GM18870 (cell line): ENCODE data around the gene MUC5B.
"Not testable (repeated sequence)": the region's sequence is repeated elsewhere in the genome, so short reads cannot be mapped to it uniquely, and the experiment has no call there.

Experiments
- ATAC-seq: cut with Tn5 transposase; IDR thresholded peaks from one replicate; pipeline ENCODE4 v1.9.1; 2021; ENCODE audit warnings: moderate library complexity; ENCODE audit not compliant: unreplicated experiment

Gene MUC5B

GRCh38 chr11:1231396-1232020 lies 8.6 kb downstream of the MUC5B start:
- no peak for ATAC-seq

DNA sequence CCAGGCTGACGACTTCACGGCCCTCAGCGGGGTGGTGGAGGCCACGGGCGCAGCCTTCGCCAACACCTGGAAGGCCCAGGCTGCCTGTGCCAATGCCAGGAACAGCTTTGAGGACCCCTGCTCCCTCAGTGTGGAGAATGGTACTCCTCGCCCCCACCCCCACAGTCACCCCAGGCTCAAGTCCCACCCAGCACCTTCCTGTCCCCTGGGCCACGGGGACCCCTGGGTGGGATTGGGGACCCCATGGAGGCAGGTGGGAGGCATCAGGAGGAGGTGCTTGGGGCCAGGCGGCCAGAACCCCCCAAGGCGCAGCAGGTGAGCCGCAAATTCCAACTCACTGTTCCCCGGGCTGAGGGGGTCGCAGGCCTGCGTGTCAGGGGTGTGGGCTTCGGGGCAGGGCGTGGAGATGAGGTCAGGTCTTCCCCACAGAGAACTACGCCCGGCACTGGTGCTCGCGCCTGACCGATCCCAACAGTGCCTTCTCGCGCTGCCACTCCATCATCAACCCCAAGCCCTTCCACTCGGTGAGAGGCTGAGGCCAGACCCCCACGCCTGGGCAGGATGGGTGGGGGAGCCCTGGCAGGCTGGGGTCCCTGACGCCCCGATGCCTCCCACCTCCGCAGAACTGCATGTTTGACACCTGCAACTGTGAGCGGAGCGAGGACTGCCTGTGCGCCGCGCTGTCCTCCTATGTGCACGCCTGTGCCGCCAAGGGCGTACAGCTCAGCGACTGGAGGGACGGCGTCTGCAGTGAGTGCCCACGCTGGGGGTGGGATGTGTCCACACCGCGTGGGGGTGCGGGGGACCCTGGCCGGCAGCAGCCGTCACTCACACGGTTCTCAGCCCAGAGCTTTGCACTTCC lies 9.4 kb downstream of the MUC5B start:
- no peak for ATAC-seq

GRCh38 chr11:1232883-1233321 lies 10.0 kb downstream of the MUC5B start:
- no peak for ATAC-seq

DNA sequence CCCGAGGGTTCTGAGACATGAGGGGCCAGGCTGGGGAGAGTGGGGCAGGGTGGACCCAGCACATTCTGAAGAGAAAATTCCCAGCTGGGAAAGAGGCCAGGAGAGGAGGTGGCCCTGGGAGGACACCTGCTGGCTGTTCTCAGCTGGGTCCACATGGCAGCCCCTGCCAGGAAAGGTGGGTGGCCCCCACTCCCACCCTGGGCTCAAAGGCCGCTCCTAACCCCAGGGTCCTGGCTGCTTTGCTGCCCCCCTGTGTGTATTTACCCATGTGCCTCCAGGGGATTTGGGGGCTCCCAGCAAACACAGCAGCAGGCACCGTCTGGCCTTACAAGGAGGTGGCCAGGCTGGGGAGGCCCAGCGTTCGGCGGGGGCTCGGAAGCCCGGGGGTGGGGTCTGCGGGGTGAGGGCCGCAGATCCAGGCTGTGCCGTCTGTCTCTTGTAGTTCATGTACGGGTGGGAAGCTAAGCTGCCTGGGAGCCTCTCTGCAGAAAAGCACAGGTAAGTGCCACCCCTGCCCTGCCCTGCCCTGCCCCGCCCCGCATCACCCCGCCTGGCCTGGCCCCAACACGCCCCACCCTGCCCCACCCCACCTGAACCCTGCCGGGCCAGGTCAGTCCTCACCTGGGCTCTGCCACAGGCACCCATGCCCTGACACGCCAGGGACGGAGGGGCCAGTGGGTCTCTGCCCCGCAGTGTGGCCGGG lies 10.6 kb downstream of the MUC5B start:
- ATAC-seq: no peak

DNA sequence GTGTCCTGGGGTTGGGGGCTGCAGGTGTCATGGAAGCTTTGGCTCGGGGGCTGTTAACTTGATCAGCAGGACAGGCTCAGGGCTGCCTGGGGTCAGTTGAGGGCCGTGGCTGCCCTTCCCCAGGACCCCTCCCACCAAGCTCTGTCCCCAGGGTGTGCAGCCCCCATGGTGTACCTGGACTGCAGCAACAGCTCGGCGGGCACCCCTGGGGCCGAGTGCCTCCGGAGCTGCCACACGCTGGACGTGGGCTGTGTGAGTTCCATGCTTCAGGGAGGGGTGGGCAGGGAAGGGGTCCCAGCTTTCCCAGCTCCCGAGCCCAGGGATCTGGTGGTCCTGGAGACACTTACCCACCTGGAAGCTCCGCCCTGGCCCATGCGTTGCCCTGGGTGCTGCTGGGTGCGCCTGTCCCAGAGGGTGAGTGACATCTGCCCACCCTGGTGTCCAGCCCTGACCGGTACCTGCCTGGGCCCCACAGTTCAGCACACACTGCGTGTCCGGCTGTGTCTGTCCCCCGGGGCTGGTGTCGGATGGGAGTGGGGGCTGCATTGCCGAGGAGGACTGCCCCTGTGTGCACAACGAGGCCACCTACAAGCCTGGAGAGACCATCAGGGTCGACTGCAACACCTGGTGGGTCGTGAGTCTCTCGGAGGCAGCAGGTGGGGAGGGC lies 11.3 kb downstream of the MUC5B start:
- no peak for ATAC-seq

DNA sequence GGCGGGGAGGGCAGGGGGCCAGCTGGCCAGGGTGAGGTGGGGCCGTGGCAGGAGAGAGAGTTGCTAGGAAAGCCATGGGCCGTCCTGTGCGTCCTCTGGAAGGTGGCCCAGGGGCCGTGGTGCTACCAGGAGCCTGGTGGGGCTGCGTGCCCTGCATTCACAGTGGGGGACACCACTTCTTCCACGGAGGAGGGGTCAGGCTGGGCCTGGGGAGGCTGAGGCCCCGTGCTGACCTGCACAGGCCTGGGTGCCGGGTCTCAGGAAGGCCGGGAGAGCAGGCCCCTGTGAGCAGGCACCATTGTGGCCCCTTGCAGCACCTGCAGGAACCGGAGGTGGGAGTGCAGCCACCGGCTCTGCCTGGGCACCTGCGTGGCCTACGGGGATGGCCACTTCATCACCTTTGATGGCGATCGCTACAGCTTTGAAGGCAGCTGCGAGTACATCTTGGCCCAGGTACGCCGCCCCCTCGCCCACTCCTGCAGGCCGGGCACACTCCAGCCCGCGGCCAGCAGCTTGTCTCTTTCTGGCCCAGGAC lies 12.0 kb downstream of the MUC5B start:
- no peak for ATAC-seq

GRCh38 chr11:1235306-1235900 lies 12.5 kb downstream of the MUC5B start:
- ATAC-seq: no peak

GRCh38 chr11:1235901-1236315 lies 13.0 kb downstream of the MUC5B start:
- ATAC-seq: no peak

DNA sequence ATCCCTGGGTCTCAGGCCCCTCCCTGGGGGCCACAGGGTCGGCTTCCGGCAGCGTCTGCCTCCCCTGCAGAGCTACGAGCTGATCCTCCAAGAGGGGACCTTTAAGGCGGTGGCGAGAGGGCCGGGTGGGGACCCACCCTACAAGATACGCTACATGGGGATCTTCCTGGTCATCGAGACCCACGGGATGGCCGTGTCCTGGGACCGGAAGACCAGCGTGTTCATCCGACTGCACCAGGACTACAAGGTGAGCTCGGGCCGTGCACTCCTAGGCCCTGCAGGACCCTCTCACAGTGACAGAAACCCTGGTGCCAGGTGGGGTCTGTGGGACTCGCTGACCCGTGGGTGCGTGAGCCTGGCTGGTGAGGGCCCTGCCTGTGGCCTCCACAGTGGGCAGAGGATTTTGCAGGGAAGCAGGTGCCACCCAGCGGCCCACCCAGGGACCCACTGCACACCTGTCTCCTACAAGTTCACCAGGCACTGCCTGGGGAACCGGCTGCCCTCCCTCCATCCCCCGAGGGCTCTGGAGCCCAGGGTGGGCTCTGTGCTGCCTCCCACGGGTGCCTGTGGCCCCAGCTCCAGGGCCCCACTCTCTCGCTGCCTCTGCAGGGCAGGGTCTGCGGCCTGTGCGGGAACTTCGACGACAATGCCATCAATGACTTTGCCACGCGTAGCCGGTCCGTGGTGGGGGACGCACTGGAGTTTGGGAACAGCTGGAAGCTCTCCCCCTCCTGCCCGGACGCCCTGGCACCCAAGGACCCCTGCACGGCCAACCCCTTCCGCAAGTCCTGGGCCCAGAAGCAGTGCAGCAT lies 13.7 kb downstream of the MUC5B start:
- ATAC-seq: no peak

GRCh38 chr11:1237128-1237580 lies 14.3 kb downstream of the MUC5B start:
- ATAC-seq: no peak

DNA sequence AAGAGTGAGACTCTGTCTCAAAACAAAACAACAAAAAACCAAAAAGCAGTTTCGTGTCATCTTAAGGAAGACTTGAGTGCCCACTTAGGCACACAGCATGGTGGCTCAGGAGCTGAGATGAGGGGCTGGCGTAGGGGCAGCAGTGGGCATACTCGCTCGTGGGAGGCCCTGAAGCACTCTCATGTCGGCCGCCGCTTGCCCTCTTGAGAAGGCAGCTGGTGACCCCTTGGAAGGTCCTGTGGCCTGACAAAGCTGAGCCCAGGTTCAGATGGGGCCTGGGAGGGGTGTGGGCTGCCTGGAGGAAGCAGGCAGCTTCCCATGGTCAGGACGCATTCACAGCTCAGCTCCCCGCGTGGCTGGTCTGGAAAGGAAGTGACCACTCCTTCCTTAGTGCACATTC lies 15.0 kb downstream of the MUC5B start:
- no peak for ATAC-seq

DNA sequence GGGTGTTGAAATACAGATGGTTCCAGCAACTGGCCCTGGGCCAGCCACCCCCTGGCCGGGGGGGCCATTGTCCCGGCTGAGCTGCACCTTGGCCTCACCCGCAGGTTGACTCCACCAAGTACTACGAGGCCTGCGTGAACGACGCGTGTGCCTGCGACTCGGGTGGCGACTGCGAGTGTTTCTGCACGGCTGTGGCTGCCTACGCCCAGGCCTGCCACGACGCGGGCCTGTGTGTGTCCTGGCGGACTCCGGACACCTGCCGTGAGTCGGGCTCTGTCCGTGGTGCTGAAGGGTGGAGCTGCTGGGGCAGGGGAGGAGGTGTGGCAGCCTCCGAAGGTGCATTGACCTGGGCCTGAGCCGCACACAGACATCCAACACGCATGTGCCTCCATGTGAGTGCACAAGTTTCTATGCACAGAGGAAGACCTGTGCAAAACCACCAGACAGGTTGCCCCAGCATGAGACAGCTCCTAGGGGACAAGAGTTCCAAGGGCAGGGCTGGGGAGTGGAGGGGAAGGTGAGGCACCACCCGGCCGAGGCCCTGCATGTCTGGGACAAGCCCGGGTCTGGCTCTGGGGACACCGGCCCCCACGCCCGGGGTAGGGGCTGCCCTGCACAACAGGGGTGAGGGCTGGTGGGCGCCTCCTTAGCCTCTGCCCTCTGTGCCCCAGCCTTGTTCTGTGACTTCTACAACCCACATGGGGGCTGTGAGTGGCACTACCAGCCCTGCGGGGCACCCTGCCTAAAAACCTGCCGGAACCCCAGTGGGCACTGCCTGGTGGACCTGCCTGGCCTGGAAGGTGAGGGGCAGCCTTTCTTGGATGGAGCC lies 16.1 kb downstream of the MUC5B start:
- no peak for ATAC-seq

GRCh38 chr11:1239596-1240205 lies 16.8 kb downstream of the MUC5B start:
- no peak for ATAC-seq

DNA sequence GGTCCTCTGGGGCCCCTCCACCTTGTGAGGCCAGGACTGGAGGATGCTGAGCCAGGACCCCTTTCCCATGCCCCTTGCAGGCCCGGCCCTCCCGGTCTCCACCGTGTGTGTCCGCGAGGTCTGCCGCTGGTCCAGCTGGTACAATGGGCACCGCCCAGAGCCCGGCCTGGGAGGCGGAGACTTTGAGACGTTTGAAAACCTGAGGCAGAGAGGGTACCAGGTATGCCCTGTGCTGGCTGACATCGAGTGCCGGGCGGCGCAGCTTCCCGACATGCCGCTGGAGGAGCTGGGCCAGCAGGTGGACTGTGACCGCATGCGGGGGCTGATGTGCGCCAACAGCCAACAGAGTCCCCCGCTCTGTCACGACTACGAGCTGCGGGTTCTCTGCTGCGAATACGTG lies 17.9 kb downstream of the MUC5B start:
- ATAC-seq: no peak

GRCh38 chr11:1241706-1242105 lies 18.8 kb downstream of the MUC5B start:
- no peak for ATAC-seq

- no peak for ATAC-seq
Observed at GRCh38 chr11:1242289-1242688, 19.4 kb downstream of the MUC5B start.

- not testable (repeated sequence) for ATAC-seq
Observed at GRCh38 chr11:1242751-1243150, 19.9 kb downstream of the MUC5B start.

- not testable (repeated sequence) for ATAC-seq
Observed at GRCh38 chr11:1243521-1243920, 20.7 kb downstream of the MUC5B start.
